CD4-positive, alpha-beta T cell treated with Interleukin-4 for 1 hour (primary cell): ENCODE measurements around the gene MAP2K6.
"Not testable (repeated sequence)": the region's sequence is repeated elsewhere in the genome, so short reads cannot be mapped to it uniquely, and the experiment has no call there.

Experiments used
- DNase-seq, 2 donors: peaks; one replicate each; pipeline ENCODE4 v3.0.0-alpha.2; 2020 to 2022

Gene MAP2K6

DNA sequence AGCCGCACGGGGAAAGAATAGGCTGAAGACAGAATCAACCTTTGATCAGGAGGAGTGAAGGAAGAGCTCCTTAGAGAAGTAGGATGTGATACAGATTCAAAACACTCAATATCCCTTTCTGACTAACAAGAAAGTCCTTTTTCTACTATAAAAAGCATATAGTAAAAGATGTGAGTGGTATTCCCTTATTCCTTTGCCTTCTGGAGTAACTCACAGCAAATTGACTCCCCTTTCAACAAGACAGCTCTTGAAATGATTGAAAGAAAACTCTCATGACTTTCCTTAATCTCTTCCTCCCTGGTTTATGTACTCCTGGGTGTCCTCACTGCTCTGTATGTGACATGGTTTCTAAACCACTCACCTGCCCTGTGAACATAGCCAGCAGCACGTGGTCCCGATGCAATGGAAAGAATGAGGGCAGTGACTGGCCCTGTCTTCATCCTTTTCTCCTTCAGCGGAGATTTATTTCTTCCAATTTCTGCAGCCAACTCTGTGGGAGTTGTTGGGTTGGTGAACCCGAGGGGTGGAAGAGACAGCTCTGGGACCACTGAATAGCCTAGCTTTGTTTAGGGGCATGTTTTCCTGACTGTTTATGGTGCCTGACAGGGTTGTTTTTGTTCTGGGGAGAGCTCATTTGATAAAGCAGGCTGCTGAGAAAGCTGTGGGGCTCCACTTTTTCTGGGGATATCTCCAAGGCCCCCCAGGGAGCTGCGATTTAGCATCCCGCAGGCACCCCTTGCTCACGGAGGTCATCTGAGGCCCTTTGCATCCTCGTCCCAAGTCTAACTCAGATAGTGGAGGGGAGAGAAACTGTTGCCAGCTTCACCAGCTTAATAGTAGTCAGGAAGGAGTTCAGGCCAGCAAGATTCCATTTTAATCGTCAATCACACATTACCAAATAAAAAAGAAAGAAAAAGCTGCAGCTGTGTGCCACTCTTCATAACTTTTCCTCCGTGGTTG lies 46.7 kb downstream of the MAP2K6 start:
- no peak for DNase-seq

DNA sequence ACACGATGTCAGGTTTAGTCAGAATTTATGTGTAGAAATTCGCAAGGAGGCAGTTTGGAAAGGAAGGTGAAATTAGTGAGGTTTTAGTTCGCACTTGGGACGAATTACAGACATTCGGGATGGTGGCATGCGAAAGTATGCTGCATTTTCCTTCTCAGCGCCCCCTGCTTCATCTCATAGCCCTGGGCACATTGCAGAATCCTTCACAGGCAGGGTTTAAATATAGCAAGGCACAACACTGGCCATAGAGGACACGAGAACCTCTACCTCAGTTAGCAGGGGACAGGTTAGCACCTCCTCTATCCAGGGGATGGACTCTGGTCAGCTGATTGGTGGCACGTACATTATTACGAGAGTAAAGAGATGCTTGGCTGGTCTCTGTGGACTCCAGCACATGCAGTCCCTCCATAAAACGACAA lies 47.5 kb downstream of the MAP2K6 start:
- DNase-seq = no peak

GRCh38 chr17:69462882-69463281 lies 48.4 kb downstream of the MAP2K6 start:
- DNase-seq = no peak

GRCh38 chr17:69466451-69466850 lies 52.0 kb downstream of the MAP2K6 start:
- no peak for DNase-seq

- no peak for DNase-seq
Measured at GRCh38 chr17:69466905-69467667, 52.6 kb downstream of the MAP2K6 start.

GRCh38 chr17:69468207-69468606 lies 53.7 kb downstream of the MAP2K6 start:
- DNase-seq = no peak

- DNase-seq = no peak
Measured at GRCh38 chr17:69470702-69471101, 56.2 kb downstream of the MAP2K6 start.

- DNase-seq = no peak
Measured at GRCh38 chr17:69471406-69471805, 56.9 kb downstream of the MAP2K6 start.

- no peak for DNase-seq
Measured at GRCh38 chr17:69473841-69474831, 59.6 kb downstream of the MAP2K6 start.

GRCh38 chr17:69477204-69477902 lies 62.9 kb downstream of the MAP2K6 start:
- DNase-seq = no peak

- DNase-seq = no peak
Measured at GRCh38 chr17:69477903-69478266, 63.4 kb downstream of the MAP2K6 start.

DNA sequence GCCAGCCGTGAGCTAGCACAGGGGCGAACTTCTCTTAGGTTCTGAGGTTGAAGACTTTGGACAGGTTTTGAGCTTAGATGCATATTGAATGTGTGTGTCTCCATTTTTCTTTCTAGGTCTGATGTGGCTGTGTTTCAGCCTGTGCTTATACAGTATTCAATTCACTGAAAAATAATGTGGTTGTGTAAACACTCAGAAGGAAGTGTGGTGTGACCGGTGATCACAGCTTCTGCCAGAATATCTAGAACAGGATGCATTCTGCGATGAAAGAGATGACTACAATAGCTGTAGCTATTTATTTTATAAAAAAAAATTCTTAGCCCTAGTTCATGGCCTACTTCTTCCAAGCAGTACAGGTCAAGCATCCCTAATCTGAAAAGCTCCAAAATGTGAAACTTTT lies 64.4 kb downstream of the MAP2K6 start:
- DNase-seq = no peak

- not testable (repeated sequence) for DNase-seq
Measured at GRCh38 chr17:69479756-69480155, 65.3 kb downstream of the MAP2K6 start.

DNA sequence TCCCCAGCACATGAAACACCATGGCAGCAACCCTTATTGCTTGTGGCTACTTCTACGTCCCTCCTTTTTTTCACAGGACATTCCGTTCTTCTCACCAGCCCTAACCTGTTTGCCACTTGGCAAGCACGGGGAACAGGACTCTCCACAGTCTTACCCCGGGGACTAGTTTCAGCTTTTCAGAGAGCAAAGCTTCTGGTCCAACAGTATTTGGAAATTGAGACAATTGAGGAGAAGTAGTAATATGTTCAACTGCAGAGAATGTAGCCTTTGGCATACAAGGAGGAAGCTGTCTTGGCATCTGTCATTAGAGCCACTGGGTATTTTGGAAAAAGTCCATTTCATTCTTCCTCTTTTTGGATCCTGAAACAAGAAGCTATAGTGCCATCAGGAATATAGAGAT lies 65.7 kb downstream of the MAP2K6 start:
- no peak for DNase-seq

- no peak for DNase-seq
Measured at GRCh38 chr17:69485251-69485661, 70.8 kb downstream of the MAP2K6 start.

GRCh38 chr17:69485901-69486643 lies 71.6 kb downstream of the MAP2K6 start:
- DNase-seq = no peak

DNA sequence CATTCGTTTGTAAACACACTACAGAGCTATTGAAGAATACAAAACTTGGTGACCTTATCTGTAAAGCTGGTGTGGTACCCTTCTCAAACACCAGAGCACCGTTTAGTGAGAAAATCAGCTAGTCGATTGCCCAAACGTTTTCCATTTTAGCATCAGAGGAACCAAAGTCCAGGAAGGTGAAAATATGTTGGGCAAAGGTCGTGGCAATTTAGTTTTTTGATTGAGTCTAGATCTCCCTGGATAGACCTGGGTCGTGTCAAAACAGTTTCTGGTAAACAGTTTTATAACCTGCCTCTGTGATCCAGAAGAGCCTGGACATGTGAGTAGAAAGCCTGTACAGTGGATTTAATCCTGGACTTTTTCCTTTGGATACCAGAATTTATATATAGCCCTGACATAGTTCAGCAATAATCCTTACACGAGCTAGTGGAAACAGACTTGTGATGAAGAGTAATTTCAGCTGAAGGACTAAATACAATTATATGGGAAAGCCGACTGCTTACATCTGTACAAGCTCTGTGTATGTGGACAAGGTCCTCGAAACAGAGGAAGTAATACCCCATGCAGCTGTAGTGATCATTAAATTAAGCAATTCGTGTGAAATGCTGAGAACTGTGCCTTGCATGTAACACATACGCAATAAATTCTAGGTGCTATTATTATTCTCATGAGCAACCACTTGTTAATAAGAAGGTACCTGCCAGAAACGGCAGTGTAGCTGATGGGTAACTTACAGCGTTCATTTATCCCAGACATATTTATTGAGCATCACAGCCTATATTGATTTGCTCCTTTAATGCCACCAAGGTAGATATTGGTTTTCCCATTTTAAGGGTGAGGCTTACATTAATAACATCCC lies 72.5 kb downstream of the MAP2K6 start:
- DNase-seq = no peak

GRCh38 chr17:69489313-69489712 lies 74.8 kb downstream of the MAP2K6 start:
- DNase-seq = no peak

DNA sequence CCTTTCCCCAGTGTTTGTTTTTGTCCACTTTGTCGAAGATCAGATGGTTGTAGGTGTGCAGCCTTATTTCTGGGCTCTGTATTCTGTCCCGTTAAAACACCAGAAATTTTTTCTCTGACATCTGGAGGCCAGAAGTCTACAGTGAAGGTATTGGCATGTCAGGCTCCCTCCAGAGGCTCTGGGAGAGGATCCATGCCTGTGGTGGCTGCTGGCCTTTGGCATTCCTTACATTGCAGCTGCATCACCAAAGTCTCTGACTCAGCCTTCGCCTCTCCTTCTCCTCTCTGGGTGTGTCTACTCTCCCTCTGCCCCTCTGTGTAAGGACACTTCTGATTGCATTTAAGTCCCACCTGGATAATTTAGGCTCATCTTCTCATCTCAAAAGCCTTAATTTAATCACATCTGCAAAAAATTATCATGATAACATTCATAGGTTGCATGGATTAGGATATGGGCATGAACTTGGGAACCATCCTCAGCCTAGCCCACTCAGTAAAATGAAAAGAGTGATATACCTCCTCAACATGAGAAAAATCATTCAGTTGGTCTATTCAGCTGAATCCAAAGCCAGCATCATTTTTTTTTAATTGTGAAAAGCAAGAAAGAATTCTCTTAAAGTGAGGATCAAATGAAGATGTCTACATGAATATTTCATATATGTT lies 78.0 kb downstream of the MAP2K6 start:
- DNase-seq = no peak

GRCh38 chr17:69495787-69496186 lies 81.3 kb downstream of the MAP2K6 start:
- no peak for DNase-seq
